Measurements from ENCODE around the gene IMMP2L.

Gene IMMP2L

DNA sequence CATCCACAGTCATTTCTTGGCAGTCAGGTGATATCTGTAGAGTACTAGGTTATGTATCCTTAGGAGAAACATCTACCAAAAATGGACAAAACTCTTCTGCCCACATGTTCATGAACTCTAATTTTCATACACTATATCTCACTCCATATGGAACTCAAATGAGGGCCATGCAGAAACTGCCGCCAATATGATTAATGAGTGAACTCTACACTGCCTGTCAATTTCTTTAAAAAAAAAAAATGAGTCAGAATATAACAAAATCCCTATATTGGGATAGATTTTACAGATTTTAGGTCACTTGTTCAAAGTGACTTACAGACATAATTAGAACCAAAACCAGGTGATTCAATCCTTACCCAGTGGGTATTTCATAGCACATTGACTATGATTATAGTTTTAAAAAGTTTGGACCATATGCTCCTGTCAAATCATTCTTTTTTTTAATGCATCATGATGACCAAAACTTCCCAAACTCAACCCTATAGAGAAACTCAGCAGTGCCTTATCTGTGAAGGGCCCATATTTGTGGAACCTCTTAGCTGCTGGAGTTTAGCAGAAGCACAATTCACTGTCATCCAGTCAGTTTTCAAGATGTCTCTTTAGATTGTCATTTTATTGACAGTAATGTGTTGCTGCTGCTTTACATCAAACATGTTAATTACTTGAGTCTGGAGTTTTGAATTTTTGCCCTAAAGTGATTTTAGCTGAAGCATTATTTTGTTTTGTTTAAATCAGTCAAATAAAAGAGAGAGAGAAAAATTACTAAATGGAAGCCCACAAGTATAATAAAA is 460.2 kb downstream of the IMMP2L start:
- no peak for DNase-seq
- ATAC-seq = peak; percentile 25

DNA sequence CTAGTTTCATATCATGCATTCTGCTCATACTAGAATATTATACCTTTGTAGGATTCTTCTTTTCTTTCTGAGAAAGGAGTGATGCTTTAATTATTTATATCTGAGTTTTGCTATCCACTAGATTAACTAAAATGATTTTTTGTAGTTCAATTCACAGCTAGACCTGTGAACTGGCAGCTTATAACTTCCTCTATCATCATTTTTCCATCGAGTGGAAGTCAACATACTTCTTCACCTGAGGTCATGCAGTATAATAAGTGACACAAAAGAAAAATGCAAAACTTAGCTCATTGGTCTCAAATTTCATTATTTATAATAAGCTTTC is 463.4 kb downstream of the IMMP2L start:
- no peak for DNase-seq
- ATAC-seq = no peak

DNA sequence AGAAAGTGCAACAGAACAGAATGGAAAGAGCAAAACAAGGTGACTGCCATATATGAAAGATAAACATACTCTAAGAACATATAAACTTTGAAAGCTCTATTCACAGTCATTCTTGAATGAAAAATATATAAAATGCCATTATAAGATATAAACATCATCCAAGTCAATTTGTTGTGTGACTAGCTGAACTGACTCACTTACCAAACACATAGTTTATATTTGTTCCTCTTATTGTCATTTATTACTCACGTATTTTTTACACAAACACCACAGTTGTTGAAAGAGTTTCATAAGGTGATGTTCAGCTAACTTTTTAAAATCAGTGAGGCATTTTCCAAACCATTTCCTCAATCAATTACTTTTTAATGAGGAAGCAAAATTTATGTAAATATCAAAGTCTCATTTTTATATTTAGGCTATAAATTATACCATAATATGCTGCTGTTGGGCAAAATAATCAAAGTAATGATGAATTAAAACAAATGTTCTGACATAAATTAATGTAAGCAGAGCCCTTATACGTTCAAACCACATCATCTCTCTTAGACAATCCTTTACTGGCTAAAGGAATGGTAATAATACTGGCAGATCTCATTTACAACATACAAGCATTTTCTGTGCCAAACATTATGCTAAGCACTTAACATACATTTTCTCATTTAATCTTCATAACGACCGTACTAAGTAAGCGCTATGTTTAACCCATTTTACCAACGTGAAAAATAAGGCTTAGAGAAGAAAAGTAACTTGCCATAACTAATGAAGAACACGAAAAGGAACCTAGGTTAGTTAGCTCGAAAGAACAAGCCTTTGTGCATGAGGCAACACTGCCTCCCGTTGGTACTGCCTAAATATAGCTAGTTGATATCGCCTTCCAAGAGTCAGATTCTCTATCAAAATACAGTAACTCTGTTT is 464.0 kb downstream of the IMMP2L start:
- ATAC-seq (peak; percentile 76), DNase-seq (peak; percentile 59)

DNA sequence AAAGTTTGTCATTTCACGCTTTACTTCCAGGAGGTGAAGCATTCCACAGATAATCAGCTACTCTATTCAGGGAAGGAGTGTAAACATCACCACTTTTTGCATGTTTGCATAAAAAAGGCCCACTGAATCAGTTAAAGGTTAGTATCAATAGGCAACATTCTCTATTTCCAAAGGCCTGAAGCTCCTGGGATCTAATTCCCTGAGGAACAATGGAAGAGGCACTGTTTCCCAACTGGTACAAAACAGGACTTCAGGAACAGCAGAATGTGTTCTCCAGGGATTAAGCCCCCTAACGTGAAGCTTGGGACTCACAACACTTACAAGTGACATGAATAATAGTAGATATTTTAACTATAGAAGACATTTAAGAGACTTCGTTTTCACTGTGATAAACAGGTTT is 465.3 kb downstream of the IMMP2L start:
- no peak for DNase-seq
- ATAC-seq = no peak

DNA sequence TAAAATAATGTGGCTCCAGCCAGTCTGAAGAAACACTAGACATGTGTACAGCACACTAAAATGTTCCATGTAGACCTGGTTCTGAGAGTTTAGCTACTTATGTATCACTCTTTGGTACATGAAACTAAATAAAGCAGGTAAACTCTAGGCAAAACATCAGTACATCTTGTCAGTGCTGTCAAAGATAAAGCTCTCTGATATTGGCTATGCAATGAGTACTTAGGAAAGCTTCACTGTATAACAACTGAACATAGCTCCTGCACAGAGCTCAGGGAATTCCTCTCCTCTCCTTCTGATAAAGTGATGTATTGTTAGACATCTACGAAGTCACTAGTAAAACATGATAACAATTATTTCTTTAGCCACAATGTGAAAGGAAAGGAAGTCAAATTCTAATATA is 467.9 kb downstream of the IMMP2L start:
- peak; percentile 10 for ATAC-seq
- no peak for DNase-seq

DNA sequence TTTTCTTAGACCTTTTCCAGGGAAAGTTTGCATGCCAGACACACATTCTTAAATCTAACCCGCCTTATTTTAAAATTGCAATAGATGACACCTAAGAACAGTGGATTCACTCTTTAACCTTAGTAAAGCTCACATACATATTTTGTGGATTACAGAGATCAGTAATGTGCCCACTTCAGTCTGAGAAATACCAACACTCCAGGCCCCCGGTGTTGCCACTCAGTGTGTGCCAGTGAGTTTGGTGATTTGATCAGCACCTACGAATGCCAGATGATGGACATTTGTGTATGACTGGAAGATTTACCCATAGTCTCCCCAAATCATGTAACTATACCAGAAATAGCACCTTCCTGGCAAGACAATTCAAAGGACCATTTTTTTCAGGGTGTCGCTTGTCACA is 468.8 kb downstream of the IMMP2L start:
- no peak for ATAC-seq

DNA sequence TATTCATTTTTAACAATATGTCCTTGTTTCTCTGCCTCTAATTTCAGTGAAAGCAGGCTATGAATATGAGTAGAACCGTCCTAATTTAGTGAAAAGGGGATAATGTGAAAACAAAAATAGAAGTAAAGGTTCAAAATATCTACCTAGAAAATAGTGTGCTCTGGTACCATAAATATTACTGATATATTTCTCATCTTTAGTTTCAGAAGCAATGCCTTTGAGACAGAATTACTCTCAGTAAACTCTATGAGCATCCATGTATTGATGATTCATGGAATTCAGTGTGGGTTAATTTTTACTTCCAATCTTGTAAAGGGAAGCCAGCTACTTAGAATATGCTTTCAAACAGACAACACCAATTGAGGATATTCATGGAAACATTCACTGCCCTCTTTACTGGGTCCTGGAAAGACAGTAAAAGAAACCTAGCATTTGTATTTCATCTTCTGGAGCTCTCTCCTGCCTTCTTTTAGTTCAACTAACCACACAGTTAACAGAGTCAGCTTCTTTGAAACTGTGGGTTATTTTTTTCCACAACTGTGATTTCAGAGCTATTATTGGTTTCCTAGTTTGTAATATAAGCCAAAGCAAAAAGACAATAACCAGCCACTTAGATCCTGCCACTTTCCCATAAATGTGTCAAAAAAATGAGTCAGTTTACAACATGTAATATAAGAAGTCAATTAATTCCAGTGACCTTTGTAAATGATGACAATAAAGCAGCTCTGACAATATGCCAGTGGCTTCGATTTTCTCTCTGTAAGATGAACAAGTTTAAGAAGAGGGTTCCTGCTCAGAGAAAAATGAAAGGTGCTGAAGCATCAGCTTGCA is 469.7 kb downstream of the IMMP2L start:
- ATAC-seq = peak; percentile 58
- DNase-seq = no peak

More for the DNA sequence above, 468.8 kb downstream of the IMMP2L start:
- no peak for DNase-seq

DNA sequence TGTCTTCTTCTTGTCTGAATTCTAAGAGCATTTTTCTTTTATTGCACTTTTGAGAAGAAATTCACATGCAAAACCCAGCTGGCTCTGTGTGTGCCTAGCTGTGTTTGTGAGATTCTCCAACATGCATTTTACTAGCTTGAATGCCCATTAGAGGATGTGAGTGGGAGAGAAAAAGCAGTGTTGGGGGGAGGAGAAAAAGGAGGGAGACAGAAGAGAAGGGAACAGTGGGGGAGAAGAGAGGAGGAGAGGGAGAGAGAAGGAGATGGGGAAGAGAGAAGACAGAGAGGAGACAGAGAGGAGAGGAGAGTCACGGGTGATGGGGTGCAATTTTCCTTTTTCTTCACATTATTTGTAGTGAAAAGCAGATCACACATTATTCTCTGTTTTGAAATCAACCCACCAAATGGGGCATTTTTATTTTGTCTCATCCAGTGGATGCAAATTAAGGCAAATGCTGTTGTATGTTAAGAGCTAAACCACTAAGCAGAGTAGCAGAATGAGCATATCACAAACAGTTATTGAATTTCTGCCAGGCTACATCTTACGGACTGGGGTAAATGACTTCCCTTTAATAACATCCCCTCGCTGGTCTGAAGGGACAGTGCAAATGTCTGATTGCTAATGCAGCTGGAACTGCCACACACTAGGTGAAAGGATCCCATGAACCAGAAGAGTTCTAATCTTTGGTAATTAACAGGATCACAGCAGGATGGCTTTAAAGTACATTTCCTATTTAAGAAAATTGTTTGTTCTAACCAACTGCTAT is 470.5 kb downstream of the IMMP2L start:
- no peak for DNase-seq
- ATAC-seq = no peak

DNA sequence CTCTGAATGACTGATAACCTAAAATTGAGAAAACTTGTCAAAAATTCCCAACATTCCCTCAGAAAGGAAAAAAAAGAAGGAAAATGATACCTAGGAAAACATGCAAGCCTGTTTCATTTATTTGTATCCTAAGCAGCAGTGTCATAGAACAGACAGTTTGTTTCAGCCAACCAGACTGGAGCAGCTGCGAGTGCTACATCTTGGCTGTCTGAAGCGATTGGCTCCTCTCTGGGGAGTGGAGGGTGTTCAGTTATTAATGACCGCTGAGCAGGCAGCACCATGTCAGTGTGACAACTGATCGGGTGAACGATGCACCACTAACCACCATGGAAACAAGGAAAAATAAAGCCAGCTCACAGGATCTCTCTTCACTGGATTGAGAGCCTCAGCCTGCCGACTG is 471.4 kb downstream of the IMMP2L start, which contains the start of gene LRRN3:
LRRN3 (plus strand) TSS at position 282 of the 400 bp plus-strand sequence. CDS start 31,646 bp downstream, outside the sequence.
- DNase-seq (peak; percentile 64), ATAC-seq (peak; percentile 85)

DNA sequence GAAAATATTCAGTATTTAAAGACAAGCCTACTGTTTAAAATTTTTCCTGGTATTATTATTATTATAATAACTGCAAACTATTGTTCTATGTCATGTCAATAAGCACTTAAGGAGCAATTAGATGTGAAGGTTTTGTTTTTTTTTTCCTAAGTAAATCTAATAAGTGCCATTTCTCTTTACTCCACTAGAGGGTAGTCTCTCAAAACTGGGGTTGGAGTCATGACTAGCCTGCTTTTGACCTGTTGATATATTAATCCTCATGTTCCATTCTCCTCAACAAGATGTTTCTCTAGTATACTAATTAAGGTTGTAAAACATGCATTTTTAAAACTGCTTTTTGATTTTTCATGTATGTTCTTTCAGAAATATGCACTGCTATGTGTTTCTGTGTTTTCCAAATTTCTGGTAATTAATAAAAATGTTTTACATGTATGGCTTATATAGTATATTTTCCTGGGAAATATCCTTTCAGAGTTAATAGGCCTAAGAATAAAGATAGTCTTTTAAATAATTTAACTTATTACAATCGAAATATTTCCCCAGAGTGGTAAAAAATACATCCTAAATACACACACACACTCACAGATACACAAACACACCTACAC is 472.4 kb downstream of the IMMP2L start:
- DNase-seq (no peak), ATAC-seq (no peak)

DNA sequence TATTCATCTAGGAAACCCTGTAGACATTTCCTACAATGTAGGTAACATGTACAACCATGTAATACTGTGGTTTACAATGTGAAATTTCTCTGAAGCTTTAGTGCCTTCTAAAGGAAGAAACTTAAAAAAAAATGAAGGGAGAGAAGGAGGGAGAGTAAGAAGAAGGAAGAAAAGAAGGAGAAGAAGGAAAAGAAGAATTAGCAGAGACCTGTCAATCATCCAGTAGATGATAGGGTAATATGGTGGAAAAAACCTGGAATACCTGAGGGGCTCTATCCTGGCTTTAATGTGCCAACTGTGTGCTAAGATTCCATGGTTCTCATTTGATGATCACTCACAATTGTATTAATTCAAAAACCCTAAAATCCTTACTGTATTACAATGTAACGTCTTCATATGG is 474.0 kb downstream of the IMMP2L start:
- ATAC-seq (no peak), DNase-seq (no peak)

DNA sequence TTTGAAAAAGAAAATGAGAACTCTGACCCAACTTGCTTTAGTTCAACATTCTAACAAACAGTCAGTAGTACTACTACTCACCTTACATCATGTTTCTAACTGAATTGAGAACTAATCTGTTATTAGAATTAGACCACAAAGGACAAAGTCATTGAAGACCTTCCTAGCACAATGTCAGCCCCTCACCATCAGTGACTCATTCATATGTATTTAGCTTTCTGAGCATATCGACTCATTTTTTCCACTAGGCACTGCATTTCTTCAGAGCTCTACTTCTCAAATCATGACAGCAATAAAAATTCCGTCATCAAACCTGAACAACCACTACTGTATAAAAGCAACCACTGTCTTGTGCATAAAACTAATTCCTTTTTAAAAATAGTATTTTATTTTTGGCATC is 475.8 kb downstream of the IMMP2L start:
- no peak for DNase-seq
- ATAC-seq = peak; percentile 29

DNA sequence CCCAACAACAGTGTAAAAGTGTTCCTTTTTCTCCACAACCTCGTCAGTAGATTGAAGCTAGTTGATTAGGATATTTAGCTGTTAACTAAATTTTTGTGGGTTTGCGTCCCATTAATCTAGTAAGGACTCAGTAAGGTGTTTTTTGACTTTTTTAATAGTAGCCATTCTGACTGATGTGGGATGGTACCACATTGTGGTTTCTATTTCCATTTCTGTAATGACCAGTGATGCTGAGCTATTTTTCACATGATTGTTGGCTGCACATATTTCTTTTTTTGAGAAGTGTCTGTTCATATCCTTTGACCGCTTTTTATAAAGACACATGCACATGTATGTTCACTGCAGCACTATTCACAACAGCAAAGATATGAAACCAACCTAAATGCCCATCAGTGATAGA is 476.9 kb downstream of the IMMP2L start:
- DNase-seq = no peak
- no peak for ATAC-seq

DNA sequence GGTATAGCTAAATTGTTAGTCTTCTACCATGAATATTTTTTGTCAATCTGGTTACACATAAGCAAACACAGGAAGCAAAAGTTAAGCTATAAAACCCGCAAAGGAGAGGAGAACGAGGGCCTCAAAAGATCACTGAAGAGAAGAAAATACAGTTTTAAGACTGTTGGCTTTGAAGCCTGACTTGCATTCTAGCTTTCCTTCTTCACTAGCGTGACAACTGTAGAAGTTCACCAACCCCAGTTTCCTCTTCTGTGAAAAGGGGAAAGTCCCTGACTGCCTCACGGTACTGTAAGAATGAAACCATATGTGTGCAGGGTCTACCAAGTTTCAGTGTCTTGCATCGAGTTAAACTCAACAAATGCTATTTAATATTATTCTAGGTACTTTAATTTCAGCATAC is 478.9 kb downstream of the IMMP2L start:
- peak; percentile 76 for ATAC-seq
- DNase-seq = peak; percentile 46

DNA sequence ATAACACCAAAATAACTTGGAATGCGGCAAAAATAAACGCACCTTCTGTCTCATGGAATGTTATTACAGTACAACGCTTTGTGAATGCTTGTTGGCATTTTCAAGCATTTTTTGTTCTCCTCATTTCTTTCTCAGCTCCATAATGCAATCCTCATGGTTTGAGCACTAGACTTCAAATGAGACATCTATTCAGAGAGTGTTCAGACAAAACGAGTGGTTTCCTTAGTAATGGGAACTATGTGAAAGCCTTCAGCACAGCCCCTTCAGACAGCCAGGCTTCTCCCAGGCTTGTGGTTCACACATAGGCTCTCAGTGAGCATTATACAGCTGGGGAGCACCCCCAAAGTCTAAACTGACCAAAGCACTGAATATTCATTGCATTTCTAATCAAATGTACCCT is 479.9 kb downstream of the IMMP2L start:
- peak; percentile 50 for DNase-seq
- ATAC-seq = peak; percentile 80

DNA sequence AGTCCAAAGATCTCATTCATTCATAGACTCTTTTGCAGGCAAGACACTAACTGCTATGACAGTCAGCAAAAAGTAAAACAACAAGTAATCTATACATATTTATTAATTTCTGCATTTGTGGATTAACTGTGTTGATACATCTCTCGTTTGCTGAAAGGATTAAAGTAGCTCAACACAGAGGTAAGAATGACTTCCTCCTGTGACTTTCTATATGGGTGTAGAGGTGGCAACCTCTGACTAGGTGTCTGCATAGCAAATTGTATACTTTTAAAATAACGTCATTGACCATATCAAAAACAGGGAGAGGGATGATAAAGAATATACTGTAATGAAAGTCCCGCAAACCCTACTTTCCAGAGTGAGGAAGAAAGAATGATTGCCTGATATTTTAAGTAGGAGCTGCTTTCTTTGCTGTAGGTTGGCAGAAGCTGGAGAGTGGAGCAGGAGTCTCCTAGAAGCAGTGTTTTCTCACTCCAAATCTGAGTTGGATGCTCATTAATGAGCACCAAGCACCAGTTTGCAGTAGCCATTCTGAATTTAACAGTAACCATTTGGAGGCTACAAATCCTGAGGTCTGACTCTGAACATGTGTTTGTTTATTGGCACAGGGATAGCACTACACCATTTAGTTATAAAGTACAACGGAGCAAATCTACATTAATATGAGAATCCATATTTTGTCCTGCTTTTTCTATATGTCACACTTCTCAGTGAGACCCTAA is 480.6 kb downstream of the IMMP2L start:
- DNase-seq = no peak
- peak; percentile 25 for ATAC-seq

DNA sequence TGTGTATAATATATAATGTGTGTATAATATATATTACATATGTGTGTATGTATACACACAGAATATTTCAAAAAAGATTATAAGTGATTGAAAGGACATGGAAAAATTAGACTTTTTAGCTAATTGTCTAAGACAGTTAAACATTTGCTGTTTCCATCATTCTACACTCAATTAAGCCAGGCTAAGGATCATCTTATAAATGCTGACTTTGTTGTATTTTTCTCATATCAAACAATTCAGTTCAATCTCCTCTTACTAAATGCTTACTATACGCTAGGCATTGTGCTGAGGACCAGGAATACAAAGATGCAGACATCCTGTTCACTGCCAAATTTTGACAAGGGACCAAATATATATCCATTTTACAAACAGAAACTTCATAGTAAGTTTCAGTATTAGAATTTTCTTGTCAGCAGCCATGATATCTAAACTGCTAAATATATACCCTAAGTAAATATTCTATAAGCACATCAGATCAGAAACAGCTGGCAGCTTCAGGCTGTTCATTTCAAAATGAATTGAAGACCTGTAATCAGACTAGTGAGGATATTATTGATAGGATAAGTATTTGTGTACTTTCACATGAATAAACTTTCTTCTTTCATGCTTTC is 481.7 kb downstream of the IMMP2L start:
- DNase-seq (no peak), ATAC-seq (no peak)

DNA sequence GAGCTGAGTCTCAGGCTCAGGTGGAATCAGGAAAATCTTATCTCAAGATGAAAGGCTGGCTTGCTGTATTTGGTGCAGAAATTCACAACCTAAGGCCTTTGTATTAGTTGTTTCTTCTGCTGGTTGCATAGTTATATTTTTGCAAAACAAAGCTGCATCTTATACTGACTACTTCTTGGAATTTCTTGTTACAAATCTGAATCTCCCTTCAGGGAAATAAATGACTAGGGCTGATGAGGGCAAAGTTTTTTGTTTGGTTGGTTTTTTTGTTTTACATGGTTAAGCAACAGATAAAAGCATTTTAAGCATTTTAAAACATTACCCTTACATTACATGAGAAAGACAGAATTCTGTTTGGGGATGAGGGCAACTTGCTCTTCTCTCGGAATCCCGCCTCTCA is 485.3 kb downstream of the IMMP2L start:
- DNase-seq (no peak), ATAC-seq (no peak)

DNA sequence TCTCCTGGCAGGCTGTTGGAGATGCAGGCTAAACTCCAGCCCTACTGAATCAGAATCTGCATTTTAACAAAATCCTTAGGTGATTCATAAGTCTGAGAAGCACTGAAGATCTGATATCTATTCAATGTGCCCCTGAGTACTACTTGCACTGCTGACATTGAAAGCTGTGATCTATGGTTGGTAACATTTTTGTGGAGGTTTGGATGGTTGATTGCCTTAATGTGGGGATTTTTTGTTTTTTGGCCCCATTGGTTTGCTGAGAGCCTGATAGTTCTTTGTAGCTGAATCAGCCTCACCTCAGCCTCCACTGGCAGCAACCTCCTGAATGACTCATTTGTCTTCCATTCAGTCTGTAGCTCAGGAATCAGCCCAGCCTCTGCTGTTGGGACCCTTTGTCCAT is 486.1 kb downstream of the IMMP2L start:
- DNase-seq = peak; percentile 47
- ATAC-seq = peak; percentile 93

DNA sequence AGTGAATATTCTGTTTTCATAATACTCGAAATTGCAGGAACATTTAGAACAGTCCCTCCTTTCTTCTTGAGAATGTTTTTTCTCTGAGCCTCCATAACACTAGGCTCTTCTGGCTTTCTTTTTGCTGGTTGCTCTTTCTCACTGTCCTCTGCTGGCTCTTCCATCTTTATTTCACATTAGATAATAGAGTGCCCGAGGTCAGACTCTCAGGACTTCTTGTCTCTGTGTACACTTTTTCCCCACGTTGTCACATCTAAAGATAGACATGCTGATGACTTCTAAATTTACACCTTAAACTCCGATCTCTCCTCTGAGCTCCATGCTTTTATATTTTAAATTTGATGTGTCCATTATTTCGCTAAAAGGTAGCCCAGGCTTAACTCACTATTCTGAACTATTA is 486.8 kb downstream of the IMMP2L start:
- DNase-seq (no peak), ATAC-seq (no peak)
